Stimulated activated CD4-positive, alpha-beta T cell treated with anti-CD3 and anti-CD28 coated beads, Interleukin-4, amount 100 ng/mL, for 48 hours (primary cell): Measurements from ENCODE around the gene CABCOCO1.
"Not testable (repeated sequence)": the region's sequence is repeated elsewhere in the genome, so short reads cannot be mapped to it uniquely, and the experiment has no call there.

Source experiments
- DNase-seq, 2 donors: peaks; one replicate each; pipeline ENCODE4 v3.0.0-alpha.2; 2020; ENCODE audit warnings: low read depth in 2 of 2

CABCOCO1 gene

DNA sequence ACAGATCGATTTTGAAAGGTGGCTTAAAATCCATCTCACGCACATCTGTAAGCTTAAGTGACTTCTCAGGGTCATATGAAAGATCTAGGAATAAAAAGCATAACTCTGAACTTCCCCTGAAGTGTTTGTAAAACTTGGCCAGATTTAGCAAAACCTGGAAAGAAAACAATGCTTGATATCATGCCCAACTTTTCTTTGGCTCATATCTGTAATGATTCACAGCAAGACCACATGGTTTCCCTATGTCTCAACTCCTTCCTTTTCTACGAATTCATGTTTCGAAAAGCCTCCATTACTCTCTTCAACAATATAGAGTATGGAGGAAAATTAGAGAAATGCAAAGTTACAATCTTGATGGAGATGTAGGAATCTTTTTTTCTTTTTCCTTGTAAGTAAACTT is 20.1 kb upstream of the CABCOCO1 start:
- no peak for DNase-seq

- DNase-seq: no peak
Measured at GRCh38 chr10:61643316-61643751, 19.4 kb upstream of the CABCOCO1 start.

GRCh38 chr10:61653699-61654098 is 9.0 kb upstream of the CABCOCO1 start:
- DNase-seq: no peak

DNA sequence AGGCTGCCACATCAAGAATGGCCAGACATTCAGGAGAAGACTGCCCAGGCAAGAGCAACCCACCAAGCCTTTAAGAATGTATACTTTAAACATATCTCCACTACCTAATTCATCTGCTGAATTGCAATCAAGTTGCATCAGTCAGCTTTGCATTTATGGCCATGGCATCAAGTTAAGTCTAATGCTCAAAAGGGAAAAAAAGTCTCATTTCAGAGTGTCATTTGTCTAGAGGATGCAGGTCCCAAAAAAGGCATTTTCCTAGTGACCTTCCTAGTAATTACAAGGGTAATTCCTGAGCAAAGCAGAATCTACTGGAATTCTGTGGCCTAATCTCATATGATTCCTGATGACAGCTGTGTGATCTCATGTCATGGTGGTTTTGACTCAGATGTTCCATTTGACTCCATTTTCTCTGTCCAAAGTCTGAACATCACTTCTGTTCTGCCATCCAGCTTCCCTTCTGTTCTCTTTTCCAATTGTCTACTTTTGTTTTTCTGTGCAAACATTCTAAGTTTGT is 7.3 kb upstream of the CABCOCO1 start:
- DNase-seq: no peak

- no peak for DNase-seq
Measured at GRCh38 chr10:61663466-61663865, 737 bp downstream of the CABCOCO1 start.

DNA sequence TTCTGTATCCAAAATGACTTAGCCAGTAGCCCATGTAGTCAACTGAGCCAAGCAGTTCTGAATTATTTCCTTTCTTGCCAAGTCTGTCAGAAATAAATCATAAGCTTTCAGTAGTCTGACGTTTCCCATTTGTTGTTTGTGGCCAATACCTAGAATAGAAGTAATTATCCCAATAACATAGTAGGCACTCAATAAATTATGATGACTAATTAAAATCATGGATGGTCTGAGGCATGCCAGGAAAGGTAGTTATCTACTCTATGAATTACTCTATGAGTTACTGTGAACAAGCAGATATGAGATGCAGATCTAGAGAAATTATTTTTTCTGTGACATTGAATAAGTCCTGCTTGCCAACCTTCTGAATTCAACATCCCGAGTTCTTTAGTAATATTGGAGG is 2.3 kb downstream of the CABCOCO1 start:
- DNase-seq: no peak

DNA sequence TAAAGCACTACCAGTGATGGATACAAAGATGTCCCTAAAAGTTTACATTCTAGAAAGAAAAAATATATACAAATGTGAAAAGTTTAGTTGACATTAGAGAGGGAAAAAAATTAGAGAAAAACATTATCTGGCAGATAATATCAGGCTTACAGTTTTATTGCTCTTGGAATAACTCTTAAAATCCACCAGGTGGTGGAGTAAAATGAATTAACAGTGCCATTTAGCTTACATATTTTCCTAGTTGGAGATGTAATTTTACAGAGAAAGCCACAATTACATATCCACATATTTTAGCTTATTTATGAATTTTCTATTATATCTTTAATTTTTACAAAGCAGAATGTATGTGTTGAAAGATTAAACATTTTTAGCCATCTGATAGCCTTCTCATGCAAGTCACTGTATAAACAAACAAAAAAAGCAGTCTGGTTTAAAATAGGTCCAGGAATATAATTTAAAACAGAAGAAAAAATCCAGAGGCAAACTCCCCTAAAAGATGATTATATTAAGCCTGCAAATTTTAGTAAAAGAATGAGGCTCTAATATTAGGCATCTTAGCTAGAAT is 6.5 kb downstream of the CABCOCO1 start:
- DNase-seq: no peak

- no peak for DNase-seq
Measured at GRCh38 chr10:61669849-61670248, 7.1 kb downstream of the CABCOCO1 start.

GRCh38 chr10:61673360-61673759 is 10.6 kb downstream of the CABCOCO1 start:
- no peak for DNase-seq

DNA sequence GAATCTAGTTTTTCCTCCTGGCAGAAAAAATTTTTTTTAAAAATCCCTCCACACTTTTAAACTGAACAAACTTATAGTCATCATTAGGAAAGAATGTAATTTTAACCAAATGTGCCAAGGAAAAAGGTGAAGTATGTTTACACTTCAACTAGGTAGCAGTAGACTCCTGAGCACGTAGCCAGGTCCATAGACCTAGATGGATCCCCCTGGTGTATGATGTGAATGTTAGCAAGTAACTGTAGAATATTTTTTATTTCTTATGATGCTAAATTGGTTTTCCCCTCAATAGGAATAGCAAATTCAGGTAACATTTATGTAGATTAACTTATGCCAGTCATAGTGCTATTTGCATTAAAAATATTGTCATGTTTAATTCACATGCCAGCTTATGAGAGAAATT is 19.6 kb downstream of the CABCOCO1 start:
- DNase-seq: no peak

GRCh38 chr10:61683319-61683718 is 20.6 kb downstream of the CABCOCO1 start:
- DNase-seq: no peak

DNA sequence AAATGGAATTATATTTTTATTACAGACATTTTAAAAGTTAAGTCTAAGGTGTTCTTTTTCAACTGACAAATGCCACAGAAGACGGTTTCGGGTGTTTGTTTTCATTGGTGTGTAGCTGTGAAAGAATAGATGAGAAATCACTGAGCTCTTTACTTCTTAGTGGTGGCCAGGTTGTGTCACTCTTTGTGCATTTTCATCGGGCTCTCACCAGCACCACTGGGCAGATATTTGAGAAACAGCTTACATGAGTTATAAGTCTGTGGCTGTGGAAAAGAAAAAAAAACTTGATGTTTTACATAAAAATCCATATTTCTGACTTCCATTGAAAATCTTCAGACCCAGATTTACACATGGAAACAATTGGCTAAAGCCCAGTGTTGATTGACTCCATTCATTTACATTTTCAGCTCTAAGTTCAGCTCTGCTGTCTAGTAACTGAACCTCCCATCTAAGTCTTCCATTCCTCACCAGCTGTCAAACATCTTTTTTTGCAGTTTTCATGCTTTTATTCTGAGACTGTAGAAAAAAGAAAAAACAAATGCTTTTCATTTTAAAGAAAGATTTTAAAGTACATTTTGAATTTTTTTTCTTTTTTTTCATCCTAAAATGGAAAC is 22.3 kb downstream of the CABCOCO1 start:
- DNase-seq: no peak

- DNase-seq: no peak
Measured at GRCh38 chr10:61688551-61689308, 26.0 kb downstream of the CABCOCO1 start.

GRCh38 chr10:61691667-61692066 is 28.9 kb downstream of the CABCOCO1 start:
- not testable (repeated sequence) for DNase-seq

DNA sequence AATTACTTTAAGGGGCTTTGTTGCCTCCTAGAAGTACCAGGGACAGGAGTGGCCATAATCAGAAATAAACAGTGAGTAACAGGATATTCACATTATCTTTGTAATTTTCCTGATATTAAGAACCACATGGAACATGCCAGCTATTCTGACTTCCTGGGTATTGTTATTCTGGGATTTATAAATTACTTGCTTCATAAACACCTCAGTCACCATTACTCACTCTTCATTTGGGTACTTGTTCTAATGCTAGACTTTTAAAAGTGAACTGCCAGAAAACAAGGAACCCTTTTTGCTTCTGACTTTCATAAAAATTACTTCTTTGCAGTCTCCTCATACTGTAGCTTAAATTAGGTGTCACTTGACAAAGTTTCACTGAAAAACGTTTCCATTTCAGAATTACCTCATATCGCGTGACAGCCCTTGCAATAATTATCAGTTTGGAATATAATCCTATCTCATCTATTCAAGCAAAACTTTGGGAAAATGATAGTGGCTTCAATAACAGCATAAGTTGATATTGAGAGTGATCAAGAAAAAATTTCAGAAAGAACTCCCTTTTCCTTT is 29.8 kb downstream of the CABCOCO1 start:
- DNase-seq: no peak

DNA sequence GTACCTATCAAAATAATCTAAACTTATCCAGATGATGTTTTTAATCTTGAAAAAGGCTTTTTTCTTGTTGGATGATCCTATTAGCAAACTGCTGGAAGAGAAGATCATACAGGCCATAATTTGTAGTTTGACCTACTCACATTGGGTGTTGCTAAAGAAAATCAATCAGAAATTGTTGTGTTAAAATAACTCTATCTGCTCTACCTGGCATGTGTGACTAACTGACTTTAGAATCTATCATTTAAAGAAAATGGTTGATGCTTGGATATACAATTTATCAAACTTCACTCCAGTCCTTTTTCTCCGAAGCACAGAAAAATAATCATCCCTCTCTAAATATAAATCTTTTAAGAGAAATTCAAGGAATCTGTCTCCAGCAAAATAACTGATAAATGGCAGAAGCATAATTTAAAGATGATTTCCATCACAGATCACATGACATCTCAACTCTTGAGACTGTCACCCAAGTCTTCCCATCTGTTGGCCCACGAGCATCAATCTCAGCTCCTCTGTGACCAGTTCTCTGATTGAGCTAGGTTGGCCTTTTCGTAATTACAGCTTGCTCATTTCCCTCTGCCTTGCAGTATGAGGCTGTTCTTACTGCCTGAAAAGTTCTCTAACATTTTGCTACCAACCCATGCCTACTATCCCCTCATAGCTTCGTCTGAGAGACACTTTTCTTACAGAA is 36.4 kb downstream of the CABCOCO1 start:
- no peak for DNase-seq

DNA sequence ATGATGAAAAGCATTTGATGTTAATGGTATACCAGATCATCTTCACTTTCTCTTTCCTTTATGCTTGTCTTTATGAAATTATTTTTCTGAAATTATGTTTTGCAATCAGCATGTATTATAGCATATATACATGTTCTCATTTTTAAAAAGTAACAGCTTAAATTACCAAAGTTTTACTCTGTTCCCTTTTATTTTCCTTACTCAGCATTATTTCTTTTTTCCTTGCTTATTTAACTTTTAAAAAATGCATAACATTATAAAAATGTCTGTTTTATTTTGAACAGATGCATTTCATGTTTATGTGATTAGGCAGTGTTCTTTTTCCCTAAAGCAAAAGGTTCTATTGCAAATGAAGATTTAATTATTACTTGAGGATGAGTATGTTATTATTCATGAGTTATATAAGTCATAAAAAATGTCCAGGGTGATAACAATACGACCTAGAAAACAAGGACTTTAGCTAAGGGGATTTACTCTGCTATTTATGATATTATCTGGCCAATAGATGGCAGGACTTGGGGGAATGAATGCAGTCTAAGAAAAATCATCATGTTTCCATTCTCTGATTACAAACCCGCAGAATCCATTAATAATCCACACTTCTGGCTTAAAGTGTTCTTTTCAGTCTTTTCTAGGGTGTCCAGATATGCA is 38.5 kb downstream of the CABCOCO1 start:
- no peak for DNase-seq

GRCh38 chr10:61701706-61702105 is 39.0 kb downstream of the CABCOCO1 start:
- DNase-seq: no peak

- DNase-seq: no peak
Measured at GRCh38 chr10:61702584-61702983, 39.9 kb downstream of the CABCOCO1 start.

- DNase-seq: no peak
Measured at GRCh38 chr10:61705022-61705613, 42.4 kb downstream of the CABCOCO1 start.

GRCh38 chr10:61708846-61709245 is 46.1 kb downstream of the CABCOCO1 start:
- no peak for DNase-seq
